ENCODE results near the gene SUN2. TPM values are rescaled to one million over a fixed set of nuclear protein-coding genes. Genes with fewer than 3 reads are reported as not detected.

Gene SUN2
- total and polyA plus RNA-seq, 8 donors = 44.8 to 99.2 (median 76.4) TPM

- intact Hi-C loops (cut with DNase I) = no loop called here
- FAIRE-seq (no peak), ATAC-seq (no peak), DNase-seq (peak in 3 of 6 donors; percentile 13 to 72 (median 33))
- no peak for TF ChIP-seq CTCF (IDR thresholded peaks at IDR 0.05)
- Histone ChIP-seq H3K27me3 (no peaks in the 10 kb centered on the region), H3K9me3 (no peaks in the 10 kb centered on the region), H3K36me3 (peaks cover 7 to 63% (median 37%) of the 10 kb centered on the region in 3 donors), H3K27ac (no peak overlapping the region), H3K4me3 (no peak overlapping the region), H3K4me1 (peaks cover 7 to 16% (median 7%) of the 10 kb centered on the region in 3 donors)
- 92 to 93% methylated on average over 12 of the region's 12 CpGs for WGBS, 2 donors
Measured at GRCh38 chr22:38751066-38751421, 4.8 kb downstream of the SUN2 start.

- H3K36me3 ChIP-seq = peaks cover 7 to 67% (median 38%) of the 10 kb centered on the region in 3 donors
- H3K4me1 ChIP-seq = peaks cover 7 to 16% (median 7%) of the 10 kb centered on the region in 3 donors
- no peaks in the 10 kb centered on the region for H3K9me3 ChIP-seq
- no peak overlapping the region for H3K4me3 ChIP-seq
- no peak for FAIRE-seq
- 90 to 91% methylated on average over 17 of the region's 17 CpGs for WGBS, 2 donors
- H3K27me3 ChIP-seq = no peaks in the 10 kb centered on the region
- intact Hi-C loops (cut with DNase I) = no loop called here
- DNase-seq = peak in 3 of 6 donors; percentile 13 to 66 (median 32)
- ATAC-seq = no peak
- H3K27ac ChIP-seq = no peak overlapping the region
- no peak for TF ChIP-seq CTCF (IDR thresholded peaks at IDR 0.05)
Measured at GRCh38 chr22:38750638-38751037, 5.2 kb downstream of the SUN2 start.

- H3K4me1 ChIP-seq = peaks cover 7 to 16% (median 7%) of the 10 kb centered on the region in 3 donors
- H3K36me3 ChIP-seq = peaks cover 7 to 73% (median 43%) of the 10 kb centered on the region in 3 donors
- intact Hi-C loops (cut with DNase I) = no loop called here
- no peak overlapping the region for H3K4me3 ChIP-seq
- no peak overlapping the region for H3K27ac ChIP-seq
- FAIRE-seq (no peak), DNase-seq (no peak), ATAC-seq (no peak)
- no peak for TF ChIP-seq CTCF (IDR thresholded peaks at IDR 0.05)
- 94 to 95% methylated on average over 14 of the region's 14 CpGs for WGBS, 2 donors
- no peaks in the 10 kb centered on the region for H3K9me3 ChIP-seq
- no peaks in the 10 kb centered on the region for H3K27me3 ChIP-seq
Measured at GRCh38 chr22:38750104-38750503, 5.7 kb downstream of the SUN2 start.

GRCh38 chr22:38748487-38749136, 7.2 kb downstream of the SUN2 start:
- no peak overlapping the region for H3K27ac ChIP-seq
- peaks cover 10 to 88% (median 43%) of the 10 kb centered on the region in 3 donors for H3K36me3 ChIP-seq

More at GRCh38 chr22:38748487-38749136, 7.2 kb downstream of the SUN2 start:
- Histone ChIP-seq H3K27me3 (no peaks in the 10 kb centered on the region), H3K9me3 (no peaks in the 10 kb centered on the region), H3K4me3 (no peak overlapping the region), H3K4me1 (peaks cover 4 to 10% (median 6%) of the 10 kb centered on the region in 3 donors)
- DNase-seq = no peak
- WGBS, 2 donors = 87 to 91% methylated on average over 14 of the region's 14 CpGs
- FAIRE-seq = no peak
- TF ChIP-seq CTCF (IDR thresholded peaks at IDR 0.05) = no peak
- no peak for ATAC-seq
- intact Hi-C loops (cut with DNase I) = no loop called here

Measured in pancreas (tissue), 10 donors.